Measurements from ENCODE around the gene PNKD. TPM values are rescaled to one million over a fixed set of nuclear protein-coding genes. Genes with fewer than 3 reads are reported as not detected.

PNKD gene
- total RNA-seq, 1 donor from 2014 or later = 10.3 TPM

- no peak for TF ChIP-seq CTCF (IDR thresholded peaks at IDR 0.05; ENCODE audit: insufficient read depth, low read length, severe bottlenecking)
- DNase-seq (ENCODE audit: low read depth) = peak; percentile 86
- Histone ChIP-seq H3K4me3 (ENCODE audit: low read depth, low read length) (no peak overlapping the region), H3K27me3 (ENCODE audit: control insufficient read depth, insufficient read depth, low read length) (no peaks in the 10 kb centered on the region), H3K36me3 (ENCODE audit: control insufficient read depth, insufficient read depth, low read length) (peaks cover 22% of the 10 kb centered on the region)
- FAIRE-seq = no peak
Measured at GRCh38 chr2:218228366-218229090, 41.8 kb upstream of the PNKD start.

DNA sequence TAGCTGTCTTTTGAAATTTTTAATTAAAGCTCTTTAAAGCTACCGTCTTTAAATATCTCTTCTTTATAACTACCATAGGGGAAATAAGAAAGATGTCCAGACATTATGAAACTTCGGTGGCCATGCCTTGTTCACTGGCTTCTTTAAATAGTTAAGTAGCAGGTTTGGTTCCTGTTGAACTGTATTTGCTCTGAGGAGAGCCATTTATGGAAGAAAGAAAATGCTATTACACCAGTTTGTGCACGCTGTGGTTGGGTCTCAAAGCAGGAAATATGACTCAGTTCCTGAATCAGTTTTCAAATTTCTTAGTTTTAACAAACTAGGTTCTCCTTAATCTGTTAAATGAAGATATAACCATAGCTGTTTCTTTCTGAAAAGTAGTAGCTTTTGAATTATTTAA is 41.1 kb upstream of the PNKD start:
- Histone ChIP-seq H3K4me3 (ENCODE audit: low read depth, low read length) (no peak overlapping the region), H3K27me3 (ENCODE audit: control insufficient read depth, insufficient read depth, low read length) (no peaks in the 10 kb centered on the region), H3K36me3 (ENCODE audit: control insufficient read depth, insufficient read depth, low read length) (peaks cover 24% of the 10 kb centered on the region)
- TF ChIP-seq CTCF (IDR thresholded peaks at IDR 0.05; ENCODE audit: insufficient read depth, low read length, severe bottlenecking) = no peak
- DNase-seq (ENCODE audit: low read depth) (peak; percentile 93), FAIRE-seq (no peak)

DNA sequence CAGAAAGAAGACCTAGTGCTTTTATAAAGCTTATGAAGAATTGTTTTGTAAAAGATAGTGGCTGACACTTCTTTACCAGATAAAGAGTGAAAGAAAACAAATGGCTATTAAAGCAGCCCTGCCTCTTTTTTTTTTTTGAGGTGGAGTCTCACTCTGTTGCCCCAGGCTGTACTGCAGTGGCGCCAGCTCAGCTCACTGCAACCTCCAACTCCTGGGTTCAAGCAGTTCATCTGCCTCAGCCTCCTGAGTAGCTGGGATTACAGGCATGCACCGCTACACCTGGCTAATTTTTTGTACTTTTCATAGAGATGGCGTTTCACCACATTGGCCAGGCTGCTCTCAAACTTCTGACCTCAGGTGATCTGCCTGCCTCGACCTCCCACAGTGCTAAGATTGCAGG is 40.5 kb upstream of the PNKD start:
- no peak for FAIRE-seq
- peak; percentile 80 for DNase-seq (ENCODE audit: low read depth)
- H3K27me3 ChIP-seq (ENCODE audit: control insufficient read depth, insufficient read depth, low read length) = no peaks in the 10 kb centered on the region
- H3K36me3 ChIP-seq (ENCODE audit: control insufficient read depth, insufficient read depth, low read length) = peaks cover 28% of the 10 kb centered on the region
- no peak overlapping the region for H3K4me3 ChIP-seq (ENCODE audit: low read depth, low read length)
- TF ChIP-seq CTCF (IDR thresholded peaks at IDR 0.05; ENCODE audit: insufficient read depth, low read length, severe bottlenecking) = no peak

GRCh38 chr2:218230882-218231281 is 39.4 kb upstream of the PNKD start:
- FAIRE-seq = no peak
- H3K27me3 ChIP-seq (ENCODE audit: control insufficient read depth, insufficient read depth, low read length) = no peaks in the 10 kb centered on the region
- H3K4me3 ChIP-seq (ENCODE audit: low read depth, low read length) = no peak overlapping the region
- no peak for DNase-seq (ENCODE audit: low read depth)
- peak; percentile 18 for TF ChIP-seq CTCF (IDR thresholded peaks at IDR 0.05; ENCODE audit: insufficient read depth, low read length, severe bottlenecking)
- peaks cover 32% of the 10 kb centered on the region for H3K36me3 ChIP-seq (ENCODE audit: control insufficient read depth, insufficient read depth, low read length)

DNA sequence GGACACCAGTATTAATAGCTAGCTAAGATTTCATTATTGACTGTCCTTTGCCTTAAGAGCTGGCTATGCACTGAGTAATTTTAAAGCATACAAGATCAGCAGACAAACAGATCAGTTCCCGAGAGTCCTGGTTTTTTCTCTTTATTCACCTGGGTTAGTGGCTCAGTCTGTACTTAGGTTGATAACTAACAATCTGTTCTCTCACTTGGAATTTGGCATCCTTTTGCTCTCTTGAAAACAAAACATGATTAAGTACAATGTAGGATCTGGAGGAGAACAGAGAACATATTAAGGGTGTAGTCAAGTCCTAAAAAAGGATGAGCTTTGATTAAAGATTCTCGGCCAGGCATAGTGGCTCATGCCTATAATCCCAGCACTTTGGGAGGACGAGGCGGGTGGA is 36.8 kb upstream of the PNKD start:
- Histone ChIP-seq H3K27me3 (ENCODE audit: control insufficient read depth, insufficient read depth, low read length) (no peaks in the 10 kb centered on the region), H3K36me3 (ENCODE audit: control insufficient read depth, insufficient read depth, low read length) (peaks cover 31% of the 10 kb centered on the region), H3K4me3 (ENCODE audit: low read depth, low read length) (no peak overlapping the region)
- DNase-seq (ENCODE audit: low read depth) = no peak
- no peak for TF ChIP-seq CTCF (IDR thresholded peaks at IDR 0.05; ENCODE audit: insufficient read depth, low read length, severe bottlenecking)
- FAIRE-seq = no peak

DNA sequence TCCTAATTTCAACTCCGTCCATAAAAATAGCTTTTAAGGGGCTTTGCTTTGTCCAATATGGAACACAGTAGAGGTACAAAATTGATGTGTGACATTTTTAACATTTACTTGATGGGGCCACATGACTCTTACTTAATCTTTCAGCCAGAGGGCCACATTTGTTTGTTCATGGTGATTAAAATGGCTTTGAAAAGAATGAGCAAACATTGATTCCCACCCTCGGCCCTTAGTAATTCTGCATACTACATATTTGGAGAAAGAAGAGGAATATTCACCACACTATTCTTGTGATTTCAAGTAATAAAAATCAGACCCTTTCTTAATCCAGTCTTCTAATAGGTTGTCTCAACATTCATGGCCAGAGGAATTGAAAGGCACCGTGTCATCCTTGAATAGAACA is 35.8 kb upstream of the PNKD start:
- DNase-seq (ENCODE audit: low read depth) = no peak
- no peak overlapping the region for H3K4me3 ChIP-seq (ENCODE audit: low read depth, low read length)
- no peak for TF ChIP-seq CTCF (IDR thresholded peaks at IDR 0.05; ENCODE audit: insufficient read depth, low read length, severe bottlenecking)
- FAIRE-seq = no peak
- peaks cover 36% of the 10 kb centered on the region for H3K36me3 ChIP-seq (ENCODE audit: control insufficient read depth, insufficient read depth, low read length)
- H3K27me3 ChIP-seq (ENCODE audit: control insufficient read depth, insufficient read depth, low read length) = no peaks in the 10 kb centered on the region
